BLaER1 treated with 17β-estradiol and CSF1 and Interleukin-3, amounts not matched to agents 10 nM and 100 nM (cell line): ENCODE results near the gene ZCCHC24.

ENCODE experiments used
- H3K27ac ChIP-seq, 11 experiments: shearing (Covaris generic); formaldehyde crosslinking; 2 replicates each; pipeline ENCODE4 v1.8.1; 2022
- H3K27me3 ChIP-seq, 11 experiments: shearing (Covaris generic); formaldehyde crosslinking; 2 replicates each; pipeline ENCODE4 v1.8.1; 2022
- H3K36me3 ChIP-seq, 11 experiments: shearing (Covaris generic); formaldehyde crosslinking; 2 replicates each; pipeline ENCODE4 v1.8.1; 2022
- H3K4me1 ChIP-seq, 10 experiments: shearing (Covaris generic); formaldehyde crosslinking; 2 replicates each; pipeline ENCODE4 v1.8.1; 2022
- H3K4me2 ChIP-seq, 11 experiments: shearing (Covaris generic); formaldehyde crosslinking; 2 replicates each; pipeline ENCODE4 v1.8.1; 2022
- H3K4me3 ChIP-seq, 10 experiments: shearing (Covaris generic); formaldehyde crosslinking; 2 replicates each; pipeline ENCODE4 v1.8.1; 2022
- H3K9ac ChIP-seq, 11 experiments: shearing (Covaris generic); formaldehyde crosslinking; 2 replicates each; pipeline ENCODE4 v1.8.1; 2022
- H3K9me3 ChIP-seq, 11 experiments: shearing (Covaris generic); formaldehyde crosslinking; replicated peaks in 1 of 11; 2 replicates each; pipeline ENCODE4 v1.8.1; 2022
- H4K20me1 ChIP-seq, 11 experiments: shearing (Covaris generic); formaldehyde crosslinking; 2 replicates each; pipeline ENCODE4 v1.8.1; 2022
- Cebpa-rat ChIP-seq, 11 experiments: shearing (Covaris generic); IDR thresholded peaks; 2 replicates each; pipeline ENCODE4 v1.8.1; 2022

Gene ZCCHC24

DNA sequence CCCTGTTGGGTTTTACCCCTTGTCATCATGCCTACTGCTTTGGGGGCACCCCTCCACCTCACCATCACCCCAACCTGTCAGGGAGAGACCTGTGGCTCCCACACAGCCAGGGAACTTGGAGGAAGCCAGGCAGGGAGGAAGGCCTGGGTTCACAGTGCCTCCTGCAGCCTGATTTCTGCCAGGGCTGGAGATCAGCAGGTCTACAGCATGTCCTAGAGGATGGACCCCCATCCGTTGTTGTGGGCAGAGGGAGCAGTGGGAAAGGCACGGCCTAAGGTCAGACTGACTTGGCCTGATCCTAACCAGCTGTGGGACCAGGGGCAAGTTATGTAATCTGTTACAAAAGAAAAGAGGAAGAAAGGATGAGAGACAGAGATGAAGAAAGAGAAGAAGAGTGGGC lies 28.2 kb downstream of the ZCCHC24 start:
- H4K20me1 ChIP-seq = 0 out of 22 replicates have a peak, but pooled peaks cover 0 to 6% (median 0%) of the 10 kb centered on the region in 11 experiments
- H3K36me3 ChIP-seq = peaks cover 0 to 31% (median 9%) of the 10 kb centered on the region in 11 experiments; a peak in 10 of 22 replicates
- TF ChIP-seq Cebpa-rat (IDR thresholded peaks at IDR 0.05) = no peak; a peak in 1 of 22 replicates
- H3K27me3 ChIP-seq = no peaks in the 10 kb centered on the region
- H3K9ac ChIP-seq = peak overlapping the region in 9 of 11 experiments; percentile 10 to 61 (median 44); a peak in 10 of 22 replicates
- H3K9me3 ChIP-seq = no peaks in the 10 kb centered on the region
- no peak overlapping the region; a peak in 1 of 22 replicates for H3K4me2 ChIP-seq
- no peak overlapping the region for H3K4me3 ChIP-seq
- H3K27ac ChIP-seq = peak overlapping the region in 2 of 11 experiments; percentile 18 to 23; a peak in 11 of 22 replicates
- peaks cover 0 to 24% (median 23%) of the 10 kb centered on the region in 10 experiments; a peak in 17 of 20 replicates for H3K4me1 ChIP-seq

DNA sequence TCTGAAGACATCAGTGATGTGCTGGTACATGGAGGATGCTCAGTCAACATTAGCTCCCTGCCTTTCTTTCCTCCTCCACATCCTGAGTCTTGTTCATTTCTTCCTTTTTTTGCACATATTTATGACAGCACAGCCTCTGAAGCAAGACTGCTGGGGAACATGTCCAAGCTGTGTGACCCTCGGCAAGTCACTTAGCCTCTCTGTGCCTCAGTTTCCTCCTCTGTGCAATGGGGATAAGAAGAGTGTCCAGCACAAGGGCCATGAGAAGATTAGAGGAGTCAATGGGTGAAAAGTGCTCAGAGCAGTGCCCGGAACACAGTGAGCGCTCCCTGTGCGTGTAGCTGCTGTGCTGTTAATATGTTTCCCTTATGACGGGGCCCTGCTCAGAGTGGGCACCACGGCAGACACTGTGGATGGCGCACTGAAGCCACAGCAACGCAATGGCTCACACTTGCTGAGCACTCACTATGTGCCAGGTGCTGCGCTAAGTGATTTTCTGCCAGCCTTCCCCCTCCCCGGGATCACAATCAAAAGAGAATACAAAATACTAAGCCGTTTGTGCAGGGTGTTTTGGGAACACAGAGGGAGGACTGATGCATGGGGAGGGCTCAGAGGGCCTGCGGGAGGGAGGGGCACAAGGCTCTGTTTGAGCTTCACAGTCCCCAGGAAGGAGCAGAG lies 28.7 kb downstream of the ZCCHC24 start:
- Histone ChIP-seq H3K27ac (peak overlapping the region in 2 of 11 experiments; percentile 18 to 23; a peak in 13 of 22 replicates), H3K36me3 (peaks cover 0 to 26% (median 9%) of the 10 kb centered on the region in 11 experiments; a peak in 10 of 22 replicates), H3K27me3 (no peaks in the 10 kb centered on the region), H3K4me2 (no peak overlapping the region), H3K9ac (peak overlapping the region in 9 of 11 experiments; percentile 3 to 61 (median 40); a peak in 13 of 22 replicates), H3K4me1 (peaks cover 0 to 18% (median 18%) of the 10 kb centered on the region in 10 experiments; a peak in 17 of 20 replicates), H3K4me3 (peak overlapping the region in 2 of 10 experiments; percentile 25 to 26; a peak in 3 of 20 replicates), H3K9me3 (no peaks in the 10 kb centered on the region), H4K20me1 (0 out of 22 replicates have a peak, but pooled peaks cover 0 to 6% (median 0%) of the 10 kb centered on the region in 11 experiments)
- no peak for TF ChIP-seq Cebpa-rat (IDR thresholded peaks at IDR 0.05)

DNA sequence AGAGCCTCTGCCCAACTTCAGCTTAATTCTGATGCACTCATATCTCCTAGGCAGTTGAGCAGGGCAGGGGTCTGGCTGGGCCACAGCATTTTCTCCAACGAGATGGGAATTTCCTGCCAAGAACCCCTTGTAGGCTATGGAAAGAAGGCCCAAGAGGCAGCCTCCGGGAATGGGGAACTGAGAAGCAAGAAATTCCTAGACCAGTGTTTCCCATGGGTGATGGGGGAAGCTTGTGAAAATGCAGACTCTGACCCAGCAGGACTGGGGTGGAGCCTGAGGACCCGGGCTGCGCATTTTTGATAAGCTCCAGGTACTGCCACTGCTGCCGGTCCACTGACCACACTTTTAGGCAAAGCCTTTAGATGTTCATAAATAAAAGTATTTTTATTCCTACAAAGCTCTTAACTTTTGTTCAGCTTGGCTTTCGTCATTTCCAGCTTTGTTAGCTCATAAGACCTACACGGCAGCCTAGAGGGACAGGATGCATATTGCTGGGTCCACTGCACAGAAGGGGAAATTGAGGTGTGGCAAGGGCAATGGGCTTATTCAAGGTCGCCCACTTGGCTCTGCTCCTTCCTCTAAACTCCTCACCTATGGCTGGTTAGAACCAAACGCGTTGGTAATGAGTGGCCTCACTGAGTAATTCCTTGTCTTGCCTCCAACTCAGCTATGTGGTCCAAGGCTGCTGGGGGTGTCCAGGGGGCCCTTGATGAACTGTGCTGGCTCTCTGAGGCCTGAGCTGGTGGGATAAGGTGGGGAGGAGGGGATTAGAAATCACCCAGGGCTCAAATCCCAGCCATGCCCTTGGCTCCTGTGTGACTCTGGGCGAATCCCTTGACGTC lies 29.5 kb downstream of the ZCCHC24 start:
- Histone ChIP-seq H3K9ac (peak overlapping the region in 7 of 11 experiments; percentile 25 to 61 (median 36); a peak in 12 of 22 replicates), H3K27me3 (no peaks in the 10 kb centered on the region), H4K20me1 (0 out of 22 replicates have a peak, but pooled peaks cover 0 to 6% (median 0%) of the 10 kb centered on the region in 11 experiments), H3K4me1 (peaks cover 0 to 11% (median 10%) of the 10 kb centered on the region in 10 experiments; a peak in 17 of 20 replicates), H3K4me2 (no peak overlapping the region), H3K4me3 (peak overlapping the region in 1 of 10 experiments; percentile 25; a peak in 3 of 20 replicates), H3K9me3 (no peaks in the 10 kb centered on the region), H3K27ac (peak overlapping the region in 2 of 11 experiments; percentile 18 to 23; a peak in 11 of 22 replicates), H3K36me3 (peaks cover 0 to 26% (median 9%) of the 10 kb centered on the region in 11 experiments; a peak in 9 of 22 replicates)
- no peak for TF ChIP-seq Cebpa-rat (IDR thresholded peaks at IDR 0.05)

DNA sequence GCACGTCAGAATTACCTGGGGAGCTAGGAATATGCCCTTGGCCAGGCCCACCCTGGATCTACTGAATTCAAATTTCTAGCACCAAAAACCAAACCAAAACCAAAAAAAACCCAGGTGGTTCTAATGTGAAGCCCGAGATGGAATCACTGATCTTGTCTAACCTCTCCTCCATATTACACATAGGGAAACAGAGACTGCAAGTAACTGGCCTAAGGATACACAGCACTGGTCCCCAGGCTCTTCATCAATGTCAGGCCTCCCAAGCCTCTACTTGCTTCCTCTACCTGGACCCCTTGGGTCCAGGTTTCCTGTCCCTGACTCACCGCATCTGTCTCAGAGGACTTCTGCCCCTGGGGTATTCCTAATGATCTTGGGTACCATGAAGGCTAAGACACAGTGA lies 30.7 kb downstream of the ZCCHC24 start:
- H3K36me3 ChIP-seq = peaks cover 0 to 26% (median 9%) of the 10 kb centered on the region in 11 experiments; a peak in 9 of 22 replicates
- no peaks in the 10 kb centered on the region for H3K9me3 ChIP-seq
- no peak for TF ChIP-seq Cebpa-rat (IDR thresholded peaks at IDR 0.05)

DNA sequence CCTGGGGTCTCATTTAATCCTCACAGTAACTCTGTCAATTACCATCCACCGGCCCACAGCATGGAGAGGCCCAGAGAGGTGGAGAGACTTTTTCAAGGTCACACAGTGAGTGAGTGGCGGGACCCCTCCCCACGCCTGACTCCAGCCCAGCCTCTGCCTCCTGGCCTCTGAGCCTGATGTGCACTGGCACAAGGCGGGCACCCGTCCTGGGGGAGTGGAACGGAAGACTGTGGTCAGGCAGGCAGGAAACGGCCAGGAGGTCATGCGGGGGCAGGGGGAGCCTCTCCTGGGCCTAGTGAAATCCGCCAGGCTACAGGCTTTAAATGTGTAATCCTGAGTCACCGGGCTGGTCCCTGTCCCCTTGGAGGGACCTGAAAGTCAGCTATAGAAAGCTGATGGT lies 32.2 kb downstream of the ZCCHC24 start:
- Histone ChIP-seq H3K4me2 (no peak overlapping the region), H3K36me3 (peaks cover 0 to 21% (median 5%) of the 10 kb centered on the region in 11 experiments; a peak in 8 of 22 replicates), H3K9me3 (no peaks in the 10 kb centered on the region), H3K27ac (peak overlapping the region in 3 of 11 experiments; percentile 33 to 68 (median 60); a peak in 7 of 22 replicates), H4K20me1 (peaks cover 0 to 4% (median 0%) of the 10 kb centered on the region in 11 experiments; a peak in 1 of 22 replicates), H3K27me3 (no peaks in the 10 kb centered on the region), H3K4me1 (no peaks in the 10 kb centered on the region; a peak in 1 of 20 replicates), H3K4me3 (peak overlapping the region in 9 of 10 experiments; percentile 4 to 56 (median 40); a peak in 14 of 20 replicates), H3K9ac (peak overlapping the region in 6 of 11 experiments; percentile 52 to 71 (median 62); a peak in 15 of 22 replicates)
- peak in 3 of 11 experiments; percentile 26 to 47 (median 45); a peak in 3 of 22 replicates for TF ChIP-seq Cebpa-rat (IDR thresholded peaks at IDR 0.05)

More for the DNA sequence above, 30.7 kb downstream of the ZCCHC24 start:
- Histone ChIP-seq H3K27me3 (no peaks in the 10 kb centered on the region), H4K20me1 (0 out of 22 replicates have a peak, but pooled peaks cover 0 to 6% (median 0%) of the 10 kb centered on the region in 11 experiments), H3K4me2 (no peak overlapping the region), H3K27ac (peak overlapping the region in 2 of 11 experiments; percentile 4 to 68; a peak in 10 of 22 replicates), H3K4me1 (no peaks in the 10 kb centered on the region; a peak in 1 of 20 replicates), H3K4me3 (no peak overlapping the region), H3K9ac (peak overlapping the region in 8 of 11 experiments; percentile 1 to 71 (median 23); a peak in 6 of 22 replicates)

DNA sequence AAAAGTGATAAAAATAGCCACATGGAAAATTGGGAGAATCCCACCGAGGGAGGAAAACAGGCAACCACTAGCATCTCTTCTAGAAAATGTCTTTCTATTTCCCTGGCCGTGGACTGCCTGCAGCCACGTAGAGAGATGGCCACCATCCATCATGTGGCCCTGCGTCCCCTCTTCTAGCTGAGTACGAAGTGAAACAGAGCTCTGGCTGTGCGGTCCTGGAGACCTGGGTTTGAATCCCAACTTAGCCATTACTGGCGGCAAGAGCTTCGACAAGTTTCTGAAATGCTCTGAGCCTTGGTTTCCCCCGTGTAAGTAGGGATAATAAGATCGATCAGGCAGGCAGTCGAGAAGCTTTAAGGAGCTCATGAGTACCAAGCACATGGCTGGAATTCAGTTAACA lies 32.9 kb downstream of the ZCCHC24 start:
- Histone ChIP-seq H3K4me3 (peak overlapping the region in 4 of 10 experiments; percentile 4 to 56 (median 24); a peak in 6 of 20 replicates), H3K9ac (peak overlapping the region in 5 of 11 experiments; percentile 58 to 71 (median 65); a peak in 10 of 22 replicates), H3K27me3 (no peaks in the 10 kb centered on the region), H3K9me3 (no peaks in the 10 kb centered on the region), H3K4me2 (no peak overlapping the region), H3K27ac (peak overlapping the region in 2 of 11 experiments; percentile 60 to 68; a peak in 5 of 22 replicates), H4K20me1 (peaks cover 0 to 3% (median 0%) of the 10 kb centered on the region in 11 experiments; a peak in 2 of 22 replicates), H3K4me1 (no peaks in the 10 kb centered on the region; a peak in 1 of 20 replicates), H3K36me3 (peaks cover 0 to 18% (median under 1%) of the 10 kb centered on the region in 11 experiments; a peak in 6 of 22 replicates)
- TF ChIP-seq Cebpa-rat (IDR thresholded peaks at IDR 0.05) = no peak

DNA sequence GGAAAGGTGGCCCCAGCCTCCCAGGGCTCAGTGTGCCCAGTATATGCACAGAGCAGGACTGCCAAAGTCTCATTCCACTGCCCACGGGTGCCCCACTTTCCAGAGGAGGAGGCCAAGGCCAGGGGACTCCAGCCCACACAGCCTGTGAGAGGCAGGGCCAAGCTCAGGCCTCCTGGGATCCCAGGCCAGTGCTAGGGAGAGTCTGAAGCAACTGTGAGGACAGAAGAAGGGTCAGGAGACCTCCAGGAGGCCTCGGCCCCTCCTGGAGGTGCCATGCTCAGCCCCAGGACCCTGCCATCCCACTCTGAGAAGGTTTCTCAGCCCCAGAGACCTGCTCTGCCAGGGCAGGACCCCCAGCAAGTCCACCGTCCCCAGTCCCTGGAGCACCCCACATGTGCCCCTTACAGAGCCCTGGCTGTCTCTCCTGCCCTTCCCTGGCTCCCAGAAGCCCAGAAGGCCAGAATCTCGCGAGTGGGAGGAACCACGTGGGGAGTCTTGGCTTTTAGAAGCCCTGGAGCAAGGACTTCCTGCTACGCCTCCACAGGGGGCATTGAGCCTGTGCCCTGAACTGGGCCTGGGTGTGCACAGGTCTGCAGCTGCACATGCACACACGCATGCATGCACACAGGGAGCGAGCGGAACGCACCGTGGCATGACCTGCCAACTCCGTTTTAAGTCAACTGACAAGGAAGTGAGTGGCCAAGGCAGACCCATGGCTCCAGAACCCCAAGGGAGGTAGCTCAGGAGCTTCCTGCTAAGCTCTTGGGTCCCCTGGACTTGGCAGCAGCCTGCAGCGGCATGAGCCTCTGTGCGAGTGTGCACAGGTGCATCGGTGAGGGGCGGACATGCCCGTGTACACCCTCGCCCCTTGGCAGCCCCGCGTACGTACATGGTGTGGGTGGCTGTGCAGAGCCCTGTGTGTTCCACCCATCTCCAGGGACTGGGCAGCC lies 33.6 kb downstream of the ZCCHC24 start:
- Histone ChIP-seq H3K4me3 (peak overlapping the region in 4 of 10 experiments; percentile 8 to 56 (median 26); a peak in 6 of 20 replicates), H3K36me3 (peaks cover 0 to 18% (median 0%) of the 10 kb centered on the region in 11 experiments; a peak in 5 of 22 replicates), H3K27ac (peak overlapping the region in 1 of 11 experiments; percentile 55; a peak in 3 of 22 replicates), H3K4me2 (no peak overlapping the region), H3K9me3 (no peaks in the 10 kb centered on the region), H3K9ac (peak overlapping the region in 3 of 11 experiments; percentile 46 to 71 (median 67); a peak in 9 of 22 replicates), H3K4me1 (no peaks in the 10 kb centered on the region), H4K20me1 (peaks cover 0 to 7% (median 0%) of the 10 kb centered on the region in 11 experiments; a peak in 2 of 22 replicates), H3K27me3 (no peaks in the 10 kb centered on the region)
- TF ChIP-seq Cebpa-rat (IDR thresholded peaks at IDR 0.05) = no peak
